Vagina (tissue), 2 donors: ENCODE data around the gene CSTF1. TPM values are rescaled to one million over a fixed set of nuclear protein-coding genes. Genes with fewer than 3 reads are reported as not detected.

Experiments used
- DNase-seq, 2 donors: peaks; one replicate each; pipeline ENCODE4 v3.0.0-alpha.2; 2017; ENCODE audit errors: extremely low spot score in 2 of 2
- H3K27ac ChIP-seq: fragments of 200-600 bp; sonication (generic); one replicate; pipeline ENCODE4 v1.5.1; 2019
- H3K27me3 ChIP-seq: fragments of 200-600 bp; sonication (generic); one replicate; pipeline ENCODE4 v1.5.1; 2019
- H3K36me3 ChIP-seq, 2 donors: fragments of 200-600 bp; sonication (generic); one replicate each; pipeline ENCODE4 v1.5.1; 2017 to 2019
- H3K4me1 ChIP-seq: fragments of 200-600 bp; sonication (generic); one replicate; pipeline ENCODE4 v1.5.1; 2019
- H3K4me3 ChIP-seq, 2 donors: fragments of 200-600 bp; sonication (generic); 1 replicate in 1 of 2; 2 replicates in 1 of 2; pipeline ENCODE4 v1.5.1; 2016 to 2019
- H3K9me3 ChIP-seq: fragments of 200-600 bp; sonication (generic); one replicate; pipeline ENCODE4 v1.5.1; 2019
- POLR2A ChIP-seq, 2 donors: fragments of 450-650 bp; IDR thresholded peaks; one replicate each; pipeline ENCODE4 v1.6.1; 2017; ENCODE audit warnings: antibody characterized with exemption in 2 of 2, mild to moderate bottlenecking in 2 of 2, moderate library complexity in 2 of 2
- POLR2AphosphoS5 ChIP-seq, 2 donors: sonication (generic); formaldehyde crosslinking; IDR thresholded peaks; one replicate each; pipeline ENCODE4 v1.9.0; 2017; ENCODE audit warnings: antibody characterized with exemption in 2 of 2, mild to moderate bottlenecking in 2 of 2, low read depth in 1 of 2; ENCODE audit not compliant: insufficient read depth in 1 of 2
- intact Hi-C: fragments of 100-400 bp; cut with DNase I; formaldehyde crosslinking; loops from one replicate; pipeline ENCODE4 v1.15.1; 2023
- total RNA-seq: library from RNA; depleted of rRNA; stranded (reverse); fragments of >200 nt; gene quantifications from one replicate; pipeline ENCODE4 v1.2.3, GENCODE V29; 2016
- TF ChIP-seq, protein P1 (sequence below), 3 experiments: fragments of 450-650 bp in 2 of 3; fragments of 200-600 bp in 1 of 3; sonication (generic) in 1 of 3; IDR thresholded peaks; one replicate each; pipeline ENCODE4 v1.5.1; 2017 to 2019; ENCODE audit warnings: antibody characterized with exemption in 3 of 3, mild to moderate bottlenecking in 2 of 3, moderate library complexity in 2 of 3

Gene CSTF1
- total RNA-seq, 1 donor from 2014 or later = 27.0 TPM

DNA sequence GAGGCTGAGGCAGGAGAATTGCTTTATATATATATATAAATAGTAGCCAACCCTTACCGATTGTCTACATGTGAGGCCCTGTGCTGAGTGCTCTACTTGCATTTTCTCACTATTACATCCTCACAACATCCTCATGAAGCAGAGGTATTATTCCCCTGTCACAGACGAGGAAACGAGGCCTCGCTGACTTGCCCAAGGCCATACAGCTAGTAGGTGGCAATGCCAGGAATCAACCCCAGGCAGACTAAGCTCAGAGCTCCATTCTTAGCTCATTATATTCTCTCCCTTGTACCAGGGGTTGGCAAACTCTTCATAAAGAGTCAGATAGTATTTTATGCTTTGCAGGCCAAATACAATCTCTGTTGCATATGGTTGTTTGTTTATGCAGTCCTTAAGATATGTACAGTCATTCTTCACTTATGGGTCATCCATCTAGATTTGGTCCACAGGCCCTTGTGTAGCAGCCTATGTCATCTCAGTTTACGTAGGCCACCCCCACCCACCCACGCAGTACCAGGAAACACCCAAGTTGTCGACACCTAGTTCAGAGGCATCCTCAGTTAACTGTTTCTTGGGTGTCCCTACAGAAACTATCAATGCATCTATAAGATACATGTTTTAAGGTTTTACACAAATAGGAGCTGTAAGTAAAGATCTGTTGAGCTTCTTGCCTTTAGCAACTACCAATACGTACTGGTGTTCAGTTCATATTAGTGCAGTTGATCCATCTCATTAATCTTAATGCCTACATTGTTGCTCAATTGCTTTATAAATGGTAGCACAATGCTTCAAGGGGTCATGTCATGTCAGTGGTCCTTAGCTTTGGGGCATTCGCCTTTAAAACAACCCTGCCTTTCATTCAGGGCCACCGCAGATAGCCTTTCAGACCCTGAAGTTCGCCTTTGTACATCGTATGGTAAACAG is 22.7 kb downstream of the CSTF1 start:
- H3K4me3 ChIP-seq = no peak overlapping the region
- DNase-seq = no peak
- H3K27ac ChIP-seq = no peak overlapping the region
- no peaks in the 10 kb centered on the region for H3K9me3 ChIP-seq
- intact Hi-C loops = no loop called here
- no peaks in the 10 kb centered on the region for H3K36me3 ChIP-seq
- no peaks in the 10 kb centered on the region for H3K4me1 ChIP-seq
- no peaks in the 10 kb centered on the region for H3K27me3 ChIP-seq
- TF ChIP-seq POLR2A (IDR thresholded peaks at IDR 0.05) (no peak), POLR2AphosphoS5 (IDR thresholded peaks at IDR 0.05; ENCODE audit: insufficient read depth in 1 of 2, low read depth in 1 of 2) (no peak)
- TF ChIP-seq, protein P1, sequence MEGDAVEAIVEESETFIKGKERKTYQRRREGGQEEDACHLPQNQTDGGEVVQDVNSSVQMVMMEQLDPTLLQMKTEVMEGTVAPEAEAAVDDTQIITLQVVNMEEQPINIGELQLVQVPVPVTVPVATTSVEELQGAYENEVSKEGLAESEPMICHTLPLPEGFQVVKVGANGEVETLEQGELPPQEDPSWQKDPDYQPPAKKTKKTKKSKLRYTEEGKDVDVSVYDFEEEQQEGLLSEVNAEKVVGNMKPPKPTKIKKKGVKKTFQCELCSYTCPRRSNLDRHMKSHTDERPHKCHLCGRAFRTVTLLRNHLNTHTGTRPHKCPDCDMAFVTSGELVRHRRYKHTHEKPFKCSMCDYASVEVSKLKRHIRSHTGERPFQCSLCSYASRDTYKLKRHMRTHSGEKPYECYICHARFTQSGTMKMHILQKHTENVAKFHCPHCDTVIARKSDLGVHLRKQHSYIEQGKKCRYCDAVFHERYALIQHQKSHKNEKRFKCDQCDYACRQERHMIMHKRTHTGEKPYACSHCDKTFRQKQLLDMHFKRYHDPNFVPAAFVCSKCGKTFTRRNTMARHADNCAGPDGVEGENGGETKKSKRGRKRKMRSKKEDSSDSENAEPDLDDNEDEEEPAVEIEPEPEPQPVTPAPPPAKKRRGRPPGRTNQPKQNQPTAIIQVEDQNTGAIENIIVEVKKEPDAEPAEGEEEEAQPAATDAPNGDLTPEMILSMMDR (IDR thresholded peaks at IDR 0.05) = no peak

- Histone ChIP-seq H3K36me3 (no peaks in the 10 kb centered on the region), H3K4me1 (no peaks in the 10 kb centered on the region), H3K27me3 (no peaks in the 10 kb centered on the region), H3K9me3 (no peaks in the 10 kb centered on the region), H3K4me3 (no peak overlapping the region), H3K27ac (no peak overlapping the region)
- intact Hi-C loops = no loop called here
- no peak for TF ChIP-seq POLR2A (IDR thresholded peaks at IDR 0.05)
- TF ChIP-seq POLR2AphosphoS5 (IDR thresholded peaks at IDR 0.05; ENCODE audit: insufficient read depth in 1 of 2, low read depth in 1 of 2) = no peak
- TF ChIP-seq, protein P1 (IDR thresholded peaks at IDR 0.05) = no peak
- DNase-seq = peak in 1 of 2 donors; percentile 18
These were observed 25.0 kb downstream of the CSTF1 start for GRCh38 chr20:56417402-56417801.

DNA sequence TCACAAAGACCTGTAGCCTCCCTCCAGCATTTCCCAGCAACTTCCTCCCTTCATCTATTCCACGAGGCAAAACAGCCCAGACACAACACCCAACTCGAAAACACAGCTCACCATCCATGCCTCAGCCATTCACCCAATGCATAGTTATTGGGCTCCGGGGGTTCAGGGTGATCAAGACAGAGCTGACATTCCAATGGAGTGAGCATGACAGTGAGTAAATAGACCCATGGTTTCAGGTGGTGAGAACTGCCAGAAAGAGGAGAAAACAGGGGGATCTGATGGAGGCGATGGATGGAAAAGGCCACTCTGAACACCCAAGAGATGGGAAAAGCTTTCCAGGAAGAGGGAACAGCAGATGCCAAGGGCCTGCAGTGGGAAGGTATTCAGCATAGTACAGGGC is 25.5 kb downstream of the CSTF1 start:
- Histone ChIP-seq H3K27me3 (no peaks in the 10 kb centered on the region), H3K9me3 (no peaks in the 10 kb centered on the region), H3K4me3 (no peak overlapping the region), H3K4me1 (no peaks in the 10 kb centered on the region), H3K27ac (no peak overlapping the region), H3K36me3 (no peaks in the 10 kb centered on the region)
- TF ChIP-seq, protein P1 (IDR thresholded peaks at IDR 0.05) = no peak
- TF ChIP-seq POLR2AphosphoS5 (IDR thresholded peaks at IDR 0.05; ENCODE audit: insufficient read depth in 1 of 2, low read depth in 1 of 2) = no peak
- TF ChIP-seq POLR2A (IDR thresholded peaks at IDR 0.05) = no peak
- no peak for DNase-seq
- intact Hi-C loops = no loop called here

GRCh38 chr20:56418385-56418861 is 26.0 kb downstream of the CSTF1 start:
- no peak for TF ChIP-seq POLR2AphosphoS5 (IDR thresholded peaks at IDR 0.05; ENCODE audit: insufficient read depth in 1 of 2, low read depth in 1 of 2)
- TF ChIP-seq, protein P1 (IDR thresholded peaks at IDR 0.05) = no peak
- no peak for TF ChIP-seq POLR2A (IDR thresholded peaks at IDR 0.05)
- peak in 1 of 2 donors; percentile 13 for DNase-seq
- Histone ChIP-seq H3K4me1 (no peaks in the 10 kb centered on the region), H3K4me3 (no peak overlapping the region), H3K9me3 (no peaks in the 10 kb centered on the region), H3K36me3 (no peaks in the 10 kb centered on the region), H3K27me3 (no peaks in the 10 kb centered on the region), H3K27ac (no peak overlapping the region)
- intact Hi-C loops = no loop called here

- H3K27ac ChIP-seq = no peak overlapping the region
- no peaks in the 10 kb centered on the region for H3K4me1 ChIP-seq
- H3K27me3 ChIP-seq = no peaks in the 10 kb centered on the region
- intact Hi-C loops = no loop called here
- H3K36me3 ChIP-seq = no peaks in the 10 kb centered on the region
- peak in 1 of 2 donors; percentile 16 for DNase-seq
- H3K9me3 ChIP-seq = no peaks in the 10 kb centered on the region
- H3K4me3 ChIP-seq = no peak overlapping the region
- TF ChIP-seq POLR2AphosphoS5 (IDR thresholded peaks at IDR 0.05; ENCODE audit: insufficient read depth in 1 of 2, low read depth in 1 of 2) = no peak
- TF ChIP-seq, protein P1 (IDR thresholded peaks at IDR 0.05) = no peak
- no peak for TF ChIP-seq POLR2A (IDR thresholded peaks at IDR 0.05)
These were observed 27.6 kb downstream of the CSTF1 start for GRCh38 chr20:56420028-56420427.
